ENCODE measurements around the gene USP32. TPM values are rescaled to one million over a fixed set of nuclear protein-coding genes. Genes with fewer than 3 reads are reported as not detected.

The USP32 gene
- total and polyA plus RNA-seq, 10 of the 15 experiments (the other 5 are each of a cell fraction or from before 2014, with no cell fraction given): 7.8 to 37.3 (median 25.5) TPM

GRCh38 chr17:60325730-60326524 is 66.0 kb downstream of the USP32 start:
- no peaks in the 10 kb centered on the region; the same call in 1 of the 2 replicates for H3K4me1 ChIP-seq (ENCODE audit: control insufficient read depth, insufficient read depth, low read length)
- no peak overlapping the region for H3K4me2 ChIP-seq (ENCODE audit: control insufficient read depth, insufficient read depth)
- BruUV-seq (replicated peaks): no TSS peak
- POLR2A ChIA-PET: interaction anchor here (0.7 to 1.0 kb wide), 2 partner anchors 12 to 81 kb away, joined by 4 to 6 read pairs; no protein-coding TSS in a partner anchor
- H3K36me3 ChIP-seq (ENCODE audit: control insufficient read depth in 2 of 2, insufficient read depth in 2 of 2, low read length in 1 of 2): peaks cover 5 to 6% of the 10 kb centered on the region in 2 experiments; a peak in 3 of 4 replicates
- intact Hi-C loops (cut with micrococcal nuclease; ENCODE audit: unreplicated experiment): no loop called here
- no peaks in the 10 kb centered on the region for H3K27me3 ChIP-seq (replicated peaks in 1 of 2; ENCODE audit: control insufficient read depth in 2 of 2, insufficient read depth in 2 of 2, low read length in 1 of 2)
- WGBS (ENCODE audit: insufficient coverage, insufficient replicate concordance, low lambda C conversion rate, missing lambda C conversion rate): 95% methylated on average over 13 of the region's 13 CpGs
- no peak for FAIRE-seq
- ATAC-seq: no peak
- CTCF ChIA-PET: interaction anchor here (0.8 kb wide), 1 partner anchor 64 kb away, joined by 5 read pairs; no protein-coding TSS in a partner anchor
- no peak overlapping the region for H2AFZ ChIP-seq (ENCODE audit: control insufficient read depth, low read depth, low read length)
- no peak for DNase-seq (ENCODE audit: low read depth, low spot score)
- SMC1A ChIA-PET (ENCODE audit: uncharacterized antibody, unreplicated experiment): no interaction called here
- RAD21 ChIA-PET (ENCODE audit: unreplicated experiment): no interaction called here
- H4K20me1 ChIP-seq (ENCODE audit: control insufficient read depth, insufficient read depth): no peaks in the 10 kb centered on the region
- H3K4me3 ChIP-seq: no peak overlapping the region
- no peak overlapping the region for H3K9ac ChIP-seq (ENCODE audit: control insufficient read depth, insufficient read depth, low read length)
- peaks cover 6% of the 10 kb centered on the region for H3K79me2 ChIP-seq (ENCODE audit: control insufficient read depth, insufficient read depth, low read length)
- H3K9me3 ChIP-seq (replicated peaks; ENCODE audit: control insufficient read depth, insufficient read depth, low read length): peaks cover 8% of the 10 kb centered on the region; the same call in 2 of the 3 replicates
- in situ Hi-C loops (cut with MboI): no loop called here
- H3K27ac ChIP-seq (ENCODE audit: control insufficient read depth, insufficient read depth): no peak overlapping the region
- TF ChIP-seq EGR1 (IDR thresholded peaks at IDR 0.05; ENCODE audit: borderline replicate concordance in 1 of 2, low read depth in 2 of 2, low read length in 2 of 2) (no peak), RAD21 (IDR thresholded peaks at IDR 0.05; ENCODE audit: insufficient read depth, low read depth, low read length) (no peak), TCF3 (IDR thresholded peaks at IDR 0.05; ENCODE audit: borderline replicate concordance, insufficient read depth, low read depth, low read length) (no peak), NFYA (IDR thresholded peaks at IDR 0.05; ENCODE audit: borderline replicate concordance, low read depth, low read length) (no peak), IRF5 (IDR thresholded peaks at IDR 0.05; ENCODE audit: borderline replicate concordance) (no peak), SMAD1 (IDR thresholded peaks at IDR 0.05; ENCODE audit: low read depth, partially characterized antibody) (no peak), ZSCAN29 (IDR thresholded peaks at IDR 0.05) (no peak), FOS (IDR thresholded peaks at IDR 0.05; ENCODE audit: borderline replicate concordance, extremely low read depth, insufficient read length) (no peak), MEF2B (IDR thresholded peaks at IDR 0.05; ENCODE audit: partially characterized antibody, poor library complexity, severe bottlenecking) (no peak), GATAD2B (conservative IDR thresholded peaks at IDR 0.05; ENCODE audit: low read depth) (no peak), SP1 (IDR thresholded peaks at IDR 0.05; ENCODE audit: low read depth, low read length) (no peak), MAX (IDR thresholded peaks at IDR 0.05; ENCODE audit: low read depth, low read length) (no peak), E4F1 (IDR thresholded peaks at IDR 0.05; ENCODE audit: borderline replicate concordance, partially characterized antibody) (no peak), TBL1XR1 (IDR thresholded peaks at IDR 0.05; ENCODE audit: low read depth, low read length) (no peak), ZNF207 (IDR thresholded peaks at IDR 0.05; ENCODE audit: borderline replicate concordance) (no peak), ZNF622 (IDR thresholded peaks at IDR 0.05) (no peak)

Measured in GM12878 (cell line).